HUES6 (cell line): ENCODE results near the gene ZBTB7B.

ENCODE experiments used
- H3K27ac ChIP-seq: 2 replicates; pipeline ENCODE4 v1.7.0; 2013; ENCODE audit warnings: low read depth, mild to moderate bottlenecking, low read length, inconsistent platforms
- H3K27me3 ChIP-seq: 2 replicates; pipeline ENCODE4 v1.6.1; 2013; ENCODE audit warnings: low read length; ENCODE audit not compliant: control insufficient read depth, insufficient read depth
- H3K36me3 ChIP-seq: 2 replicates; pipeline ENCODE4 v1.6.1; 2013; ENCODE audit warnings: low read length; ENCODE audit not compliant: control insufficient read depth, insufficient read depth
- H3K4me1 ChIP-seq: 2 replicates; pipeline ENCODE4 v1.6.1; 2013; ENCODE audit warnings: low read length; ENCODE audit not compliant: control insufficient read depth, insufficient read depth
- H3K4me3 ChIP-seq: 2 replicates; pipeline ENCODE4 v1.5.1; 2013; ENCODE audit warnings: low read depth, low read length
- H3K9ac ChIP-seq: one replicate; pipeline ENCODE4 v1.6.1; 2013; ENCODE audit warnings: mild to moderate bottlenecking, low read length
- H3K9me3 ChIP-seq: 2 replicates; pipeline ENCODE4 v1.6.1; 2013; ENCODE audit warnings: low read depth, low read length; ENCODE audit not compliant: control insufficient read depth, insufficient read depth

The ZBTB7B gene

DNA sequence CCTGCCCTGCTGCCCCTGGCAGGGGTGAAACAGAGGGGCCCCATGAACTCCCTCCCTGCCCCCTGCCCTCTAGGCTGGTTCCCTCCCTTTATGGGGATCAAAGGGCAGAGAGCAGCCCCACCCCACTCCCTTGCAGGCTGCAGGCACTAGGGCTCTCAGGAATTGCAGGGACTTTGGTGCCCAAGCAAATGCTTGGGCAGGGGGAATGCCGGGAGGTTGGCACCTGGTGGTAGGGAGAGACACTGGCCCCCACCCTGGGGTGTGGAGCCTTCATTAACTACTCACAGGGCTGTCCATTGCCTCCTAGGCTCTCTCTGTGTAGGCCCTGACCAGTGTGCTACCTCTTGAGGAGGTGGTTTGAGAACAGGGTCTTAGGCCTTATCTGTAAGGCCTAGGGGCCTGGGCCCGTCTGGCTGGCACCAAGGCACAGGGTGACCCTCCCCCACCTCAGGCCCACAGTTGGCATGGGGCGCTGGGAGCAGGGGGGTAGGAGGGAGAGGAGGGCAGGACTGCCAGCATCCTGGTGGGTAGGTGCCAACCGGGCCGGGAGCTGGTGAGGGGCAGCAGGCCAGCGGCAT is 4.7 kb downstream of the ZBTB7B start:
- peaks cover 41% of the 10 kb centered on the region for H3K4me1 ChIP-seq
- H3K27ac ChIP-seq = no peak overlapping the region

DNA sequence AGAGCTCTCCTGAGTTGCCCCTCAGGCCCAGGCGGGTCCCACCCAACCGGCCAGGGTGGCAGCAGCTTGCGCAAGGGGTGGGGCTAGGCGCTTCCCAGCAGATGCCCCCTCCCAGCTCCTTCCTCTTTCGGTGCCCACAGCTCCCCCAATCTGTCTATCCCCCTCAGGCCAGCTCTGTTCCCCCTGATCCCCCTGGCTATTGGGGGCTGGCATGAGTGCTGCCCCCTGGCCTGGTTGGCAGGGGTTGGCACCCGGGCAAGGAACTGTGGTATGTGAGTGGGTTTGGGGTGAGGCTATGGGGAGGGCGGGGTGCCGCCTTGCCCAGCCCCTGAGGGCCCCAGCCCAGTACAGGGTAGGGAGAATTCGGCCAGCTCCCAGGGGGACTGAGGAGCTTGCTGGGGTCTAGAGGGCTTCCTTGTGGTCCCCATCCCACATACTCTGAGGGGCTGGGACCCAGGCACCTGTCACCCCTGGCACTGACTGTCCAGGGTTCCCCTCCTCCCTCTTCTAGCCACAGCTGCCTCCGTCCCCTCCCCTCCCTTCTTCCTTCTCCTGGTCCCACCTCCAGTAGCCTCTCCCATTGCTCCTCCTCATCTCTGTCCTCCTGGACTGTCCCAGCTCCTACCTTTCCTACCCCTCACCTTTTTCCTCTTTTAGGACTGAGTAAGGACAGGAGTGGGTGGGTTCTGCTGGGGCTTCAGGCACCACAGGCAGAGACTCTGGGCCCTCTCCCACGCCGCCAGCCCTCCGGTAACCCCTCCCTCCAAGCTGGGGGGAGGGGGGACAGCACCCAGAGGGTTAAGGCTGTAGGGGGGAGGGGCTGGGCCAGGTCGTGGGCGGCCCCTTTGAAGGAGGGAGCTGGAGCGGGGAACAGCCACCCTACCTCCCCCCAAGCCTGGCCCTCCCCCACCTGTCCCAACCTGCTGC is 5.7 kb downstream of the ZBTB7B start:
- Histone ChIP-seq H3K9me3 (no peaks in the 10 kb centered on the region), H3K27ac (no peak overlapping the region), H3K4me3 (peak overlapping the region; percentile 6; the same call in 1 of the 2 replicates), H3K27me3 (no peaks in the 10 kb centered on the region), H3K9ac (no peak overlapping the region), H3K4me1 (peaks cover 50% of the 10 kb centered on the region), H3K36me3 (no peaks in the 10 kb centered on the region)

More for the DNA sequence above, 4.7 kb downstream of the ZBTB7B start:
- H3K9me3 ChIP-seq = no peaks in the 10 kb centered on the region
- H3K4me3 ChIP-seq = no peak overlapping the region
- no peaks in the 10 kb centered on the region for H3K36me3 ChIP-seq
- no peak overlapping the region for H3K9ac ChIP-seq
- H3K27me3 ChIP-seq = no peaks in the 10 kb centered on the region

DNA sequence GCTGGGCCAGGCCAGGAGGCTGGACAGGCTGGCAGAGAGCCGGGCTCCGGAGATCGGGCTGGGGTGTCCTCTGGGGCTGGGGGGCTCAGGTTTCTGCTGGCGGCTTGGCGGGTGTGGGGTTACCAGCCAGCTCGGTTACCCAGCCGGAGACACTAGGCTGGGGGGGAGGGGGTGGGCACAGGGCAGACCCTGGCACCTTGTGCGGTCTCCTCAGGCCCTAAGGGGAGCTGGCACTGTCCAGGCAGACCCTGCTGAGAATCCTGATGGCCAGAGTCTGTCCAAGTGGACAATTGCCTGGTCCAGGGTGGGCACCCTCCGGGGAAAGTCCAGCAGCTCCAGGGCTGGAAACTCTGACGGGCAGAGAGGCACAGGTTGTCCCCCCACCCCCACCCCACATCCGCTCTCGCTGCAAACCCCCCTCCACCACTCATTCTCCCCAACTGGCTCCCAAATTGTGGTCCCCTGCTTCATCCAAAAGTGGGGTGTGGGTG is 6.7 kb downstream of the ZBTB7B start:
- Histone ChIP-seq H3K27me3 (no peaks in the 10 kb centered on the region), H3K36me3 (peaks cover 6% of the 10 kb centered on the region), H3K4me1 (peaks cover 47% of the 10 kb centered on the region), H3K9me3 (no peaks in the 10 kb centered on the region), H3K4me3 (no peak overlapping the region), H3K27ac (no peak overlapping the region), H3K9ac (no peak overlapping the region)

DNA sequence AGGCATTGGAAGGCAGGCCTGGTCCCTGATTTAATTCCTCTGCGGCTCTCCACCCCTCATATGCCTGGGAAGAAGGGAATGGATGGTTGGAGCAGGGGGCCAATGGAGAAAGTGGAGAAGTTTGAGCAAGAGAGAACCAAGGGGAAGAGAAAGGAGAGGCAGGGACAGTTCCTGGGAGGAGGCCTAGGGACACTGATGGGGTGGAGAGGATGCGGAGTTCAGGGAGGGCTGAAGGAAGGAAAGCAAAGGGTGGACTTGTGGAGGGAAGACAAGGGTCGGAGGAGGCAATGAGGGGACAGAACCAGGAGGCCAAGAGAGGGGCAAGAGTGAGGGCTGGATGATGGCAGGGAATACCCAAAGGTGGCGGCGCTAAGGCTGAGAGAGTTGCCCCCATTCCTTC is 7.1 kb downstream of the ZBTB7B start:
- Histone ChIP-seq H3K9me3 (no peaks in the 10 kb centered on the region), H3K36me3 (peaks cover 11% of the 10 kb centered on the region), H3K27ac (no peak overlapping the region), H3K9ac (no peak overlapping the region), H3K27me3 (no peaks in the 10 kb centered on the region), H3K4me1 (peaks cover 43% of the 10 kb centered on the region), H3K4me3 (no peak overlapping the region)

DNA sequence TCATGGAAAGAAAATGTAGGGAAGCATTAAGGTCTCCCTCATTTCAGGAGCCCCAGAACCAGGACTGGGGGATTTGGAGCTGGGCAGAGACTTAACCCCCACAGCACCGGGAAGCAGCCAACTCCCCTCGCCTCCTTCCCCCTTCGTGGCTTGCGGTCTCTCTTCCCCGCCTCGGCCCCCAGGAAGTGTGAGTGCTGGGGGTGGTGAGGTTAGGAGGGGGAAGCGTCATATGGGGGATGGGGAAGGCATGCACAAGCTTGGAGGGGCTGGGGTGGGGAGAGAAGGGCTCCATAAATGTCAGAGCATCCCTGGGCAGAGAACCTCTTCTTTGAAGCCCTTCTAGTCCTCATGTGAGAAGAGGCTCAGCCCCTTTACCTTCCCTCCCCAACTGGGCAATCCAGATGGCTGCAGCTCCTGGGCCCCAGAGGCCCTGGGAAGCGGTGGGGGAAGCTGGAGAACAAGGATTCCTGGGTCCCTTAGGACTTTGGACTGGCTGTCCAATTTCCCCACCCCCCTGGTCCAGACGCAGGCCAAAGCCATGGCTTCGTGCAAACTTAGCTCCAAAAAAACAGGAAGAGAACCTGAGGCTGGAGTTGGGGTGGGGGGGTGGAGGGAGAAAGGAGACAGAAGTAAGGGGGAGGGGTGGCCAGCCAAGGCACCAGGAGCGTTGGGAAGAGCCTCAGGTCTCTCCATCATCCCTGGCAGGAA is 7.8 kb downstream of the ZBTB7B start:
- H3K27me3 ChIP-seq = no peaks in the 10 kb centered on the region
- no peaks in the 10 kb centered on the region for H3K9me3 ChIP-seq
- H3K4me1 ChIP-seq = peaks cover 39% of the 10 kb centered on the region
- peaks cover 17% of the 10 kb centered on the region for H3K36me3 ChIP-seq
- H3K4me3 ChIP-seq = no peak overlapping the region
- H3K27ac ChIP-seq = no peak overlapping the region
- no peak overlapping the region for H3K9ac ChIP-seq

DNA sequence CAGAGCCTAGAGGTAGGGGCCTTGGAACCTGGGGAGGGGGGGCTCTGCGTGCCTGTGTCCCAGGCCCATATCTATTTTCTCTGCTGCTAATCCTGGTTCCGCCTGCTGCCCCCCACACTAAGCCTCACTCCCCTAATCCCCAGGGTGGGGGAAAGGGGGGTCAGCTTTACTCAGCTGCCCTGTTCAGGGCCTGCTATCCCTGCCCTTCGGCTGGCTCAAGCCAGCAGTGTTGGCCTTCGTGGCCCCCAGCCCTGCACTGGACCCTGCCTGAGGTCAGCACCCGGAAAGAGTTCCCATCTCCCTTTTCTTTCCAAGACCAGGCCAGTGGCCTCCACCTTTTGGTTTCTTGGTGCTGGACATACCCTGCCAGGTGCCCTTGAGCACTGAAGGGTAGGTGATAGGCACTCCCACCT is 8.4 kb downstream of the ZBTB7B start:
- Histone ChIP-seq H3K9me3 (no peaks in the 10 kb centered on the region), H3K27me3 (no peaks in the 10 kb centered on the region), H3K4me1 (peaks cover 34% of the 10 kb centered on the region), H3K4me3 (no peak overlapping the region), H3K36me3 (peaks cover 22% of the 10 kb centered on the region), H3K27ac (no peak overlapping the region), H3K9ac (no peak overlapping the region)

DNA sequence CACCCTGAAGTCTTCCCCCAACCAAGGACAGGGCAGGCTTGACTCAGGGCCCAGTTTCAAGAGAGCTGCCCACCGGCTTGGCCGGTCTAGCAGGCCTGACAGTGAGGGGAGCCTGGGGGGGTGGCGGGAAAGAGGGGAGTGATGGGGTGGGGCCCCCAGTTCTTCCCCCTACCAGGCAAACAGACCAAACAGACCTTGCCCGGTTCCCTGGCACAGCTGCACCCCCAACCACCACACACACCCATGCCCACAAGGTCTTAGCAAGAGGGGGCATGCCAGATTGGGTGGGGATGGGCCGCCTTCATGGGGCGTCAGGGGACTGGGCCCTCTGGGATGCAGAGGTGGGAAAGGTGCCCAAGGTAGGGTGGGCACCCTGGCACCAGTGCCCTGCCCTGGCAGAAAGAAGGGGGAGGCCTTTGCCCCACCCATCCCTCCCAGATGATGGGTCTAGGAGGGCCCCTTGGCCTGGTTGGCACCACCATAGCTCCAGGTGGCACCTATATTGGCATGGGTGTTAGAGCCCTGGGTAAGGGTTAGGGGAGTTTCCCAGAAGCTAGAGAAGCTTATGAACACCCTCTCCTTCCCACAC is 8.9 kb downstream of the ZBTB7B start:
- H3K4me1 ChIP-seq = peaks cover 35% of the 10 kb centered on the region
- H3K27ac ChIP-seq = no peak overlapping the region
- peaks cover 27% of the 10 kb centered on the region for H3K36me3 ChIP-seq
- no peak overlapping the region for H3K4me3 ChIP-seq
- no peaks in the 10 kb centered on the region for H3K27me3 ChIP-seq
- H3K9ac ChIP-seq = no peak overlapping the region
- H3K9me3 ChIP-seq = no peaks in the 10 kb centered on the region

DNA sequence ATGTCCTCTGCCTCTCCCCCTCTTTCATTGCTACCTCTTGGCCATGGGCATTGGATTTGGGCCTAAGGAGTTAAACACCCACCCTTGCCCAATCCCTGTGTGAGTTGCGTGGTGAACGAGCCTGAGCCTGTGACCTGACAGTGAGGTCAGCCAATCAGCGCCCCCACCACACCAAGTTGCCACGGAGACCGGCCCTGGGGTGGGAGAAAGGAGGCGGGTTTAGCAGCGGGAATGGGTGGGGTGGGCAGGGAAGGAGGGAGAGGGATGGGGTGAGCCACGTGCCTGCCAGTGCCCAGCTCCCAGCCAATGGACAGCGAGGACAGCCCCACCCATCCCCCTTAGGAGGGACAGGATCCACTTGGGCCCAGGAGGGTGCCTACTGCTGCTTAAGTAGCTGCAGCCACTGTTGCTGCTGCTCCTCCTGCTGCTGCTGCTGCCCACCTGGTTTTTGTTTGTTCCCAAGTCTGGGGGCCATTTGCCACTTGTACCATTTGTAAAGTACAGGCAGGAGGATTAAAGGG is 9.5 kb downstream of the ZBTB7B start:
- H3K27ac ChIP-seq = no peak overlapping the region

DNA sequence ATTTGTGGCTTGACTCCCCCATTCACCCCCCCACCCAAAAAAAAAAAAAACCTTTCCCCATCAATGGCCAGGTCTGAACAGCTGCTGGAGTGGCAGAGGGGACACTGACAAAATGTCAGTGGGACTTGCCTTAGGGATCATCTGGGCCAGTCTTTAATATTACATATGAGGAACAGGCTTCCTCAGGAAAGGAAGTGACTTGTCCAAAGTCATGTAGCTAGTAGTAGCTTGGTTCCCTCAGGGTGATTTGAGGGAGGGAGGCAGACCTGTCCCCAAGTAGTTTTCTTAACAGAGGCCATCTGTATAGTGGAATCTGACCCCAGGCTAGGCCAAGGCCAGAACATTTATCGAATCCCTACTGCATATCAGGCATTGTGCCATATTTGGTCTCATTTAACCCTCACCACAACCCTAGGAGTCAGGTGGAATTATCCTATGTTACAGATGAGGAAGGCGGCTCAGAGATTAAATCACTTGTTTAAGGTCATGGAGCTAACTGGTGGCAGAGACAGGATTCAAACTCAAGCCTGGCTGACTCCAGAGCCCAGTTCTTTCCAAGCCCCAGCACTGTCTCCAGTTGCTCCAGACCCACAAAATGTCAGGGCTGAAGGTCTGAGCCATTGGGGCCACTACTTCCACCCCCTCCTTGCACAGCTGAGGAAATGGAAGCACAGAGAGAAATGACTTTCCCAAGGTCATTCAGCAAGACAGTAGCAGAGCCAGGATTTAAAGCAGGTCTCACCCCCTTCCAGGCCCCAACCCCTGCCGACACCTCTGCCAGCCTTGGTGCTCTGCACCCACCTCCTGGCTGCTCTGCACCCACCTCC is 10.4 kb downstream of the ZBTB7B start:
- no peak overlapping the region for H3K9ac ChIP-seq
- no peak overlapping the region for H3K27ac ChIP-seq
- H3K27me3 ChIP-seq = no peaks in the 10 kb centered on the region
- H3K36me3 ChIP-seq = peaks cover 27% of the 10 kb centered on the region
- no peak overlapping the region for H3K4me3 ChIP-seq
- H3K4me1 ChIP-seq = peaks cover 42% of the 10 kb centered on the region
- H3K9me3 ChIP-seq = no peaks in the 10 kb centered on the region

More for the DNA sequence above, 9.5 kb downstream of the ZBTB7B start:
- Histone ChIP-seq H3K9ac (no peak overlapping the region), H3K4me3 (peak overlapping the region; percentile 31), H3K36me3 (peaks cover 27% of the 10 kb centered on the region), H3K9me3 (no peaks in the 10 kb centered on the region), H3K27me3 (no peaks in the 10 kb centered on the region), H3K4me1 (peaks cover 39% of the 10 kb centered on the region)

DNA sequence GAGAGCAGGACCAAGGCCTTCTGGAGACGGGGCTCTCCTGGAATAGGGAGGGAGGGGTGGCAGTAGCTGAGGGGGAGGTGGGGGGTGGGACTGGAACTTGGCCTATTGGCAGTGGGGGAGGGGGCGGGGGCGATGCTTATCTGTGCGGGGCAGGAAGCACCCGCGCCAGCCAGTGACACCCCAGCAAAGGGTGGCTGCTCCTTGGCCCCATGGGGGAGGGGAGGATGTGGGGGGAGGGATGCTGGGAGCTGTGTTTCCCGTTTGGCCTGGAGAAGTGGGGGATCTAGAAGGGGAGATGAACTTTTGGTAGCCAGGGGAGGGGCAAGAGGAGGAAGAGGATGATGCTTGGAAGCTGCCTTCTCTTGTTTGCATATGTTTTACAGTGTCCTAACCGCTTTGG is 11.0 kb downstream of the ZBTB7B start:
- H3K27ac ChIP-seq = no peak overlapping the region
- no peak overlapping the region for H3K4me3 ChIP-seq
- no peaks in the 10 kb centered on the region for H3K27me3 ChIP-seq
- H3K4me1 ChIP-seq = peaks cover 38% of the 10 kb centered on the region
- H3K36me3 ChIP-seq = peaks cover 27% of the 10 kb centered on the region
- H3K9ac ChIP-seq = no peak overlapping the region
- no peaks in the 10 kb centered on the region for H3K9me3 ChIP-seq
